ENCODE measurements around the gene CALHM5. TPM values are rescaled to one million over a fixed set of nuclear protein-coding genes. Genes with fewer than 3 reads are reported as not detected.

Gene CALHM5
- total RNA-seq, 3 donors from 2014 or later: 0.73 to 2.4 (median 1.6) TPM

DNA sequence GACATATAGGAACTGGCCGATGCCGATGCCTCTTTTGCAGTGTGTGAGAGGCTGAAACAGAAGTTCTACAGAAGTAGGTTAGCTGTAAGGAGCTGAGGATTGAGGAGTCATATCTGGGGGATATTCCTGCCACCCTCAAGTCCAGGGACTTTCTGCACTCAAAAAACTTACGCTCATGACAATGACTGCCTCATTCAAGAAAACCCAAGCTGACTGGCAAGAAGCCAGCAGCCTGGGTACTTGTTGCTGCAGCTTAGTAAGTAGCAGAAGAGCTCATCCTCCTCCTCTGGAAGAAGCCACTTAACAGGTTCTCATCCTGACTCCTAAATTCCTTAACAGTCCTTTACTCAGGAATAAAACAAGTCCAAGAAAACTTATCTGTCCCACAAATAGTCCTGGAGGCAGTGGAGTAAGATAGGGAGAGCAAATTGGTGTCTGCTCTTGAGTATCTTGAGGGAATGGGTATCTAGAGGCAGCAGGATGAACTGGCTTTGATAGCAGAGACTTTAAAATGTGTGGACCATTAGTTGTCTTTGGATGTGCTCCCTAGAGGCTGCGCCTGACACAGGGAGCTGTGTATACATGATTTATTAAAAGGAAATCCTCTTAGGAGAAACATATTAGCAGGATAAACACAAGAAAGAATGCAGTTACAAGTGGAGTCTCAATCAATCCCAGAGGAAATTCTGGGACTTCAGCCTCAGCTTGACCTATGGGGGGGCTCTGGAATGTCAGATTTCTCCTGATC is 7.4 kb downstream of the CALHM5 start:
- TF ChIP-seq CTCF (IDR thresholded peaks at IDR 0.05): no peak
- no peak for TF ChIP-seq POLR2A (IDR thresholded peaks at IDR 0.05)
- TF ChIP-seq POLR2AphosphoS5 (IDR thresholded peaks at IDR 0.05): no peak
- DNase-seq (ENCODE audit: low spot score in 2 of 2): no peak
- H3K4me1 ChIP-seq: no peaks in the 10 kb centered on the region
- no peaks in the 10 kb centered on the region for H3K27me3 ChIP-seq
- intact Hi-C loops (cut with DNase I; ENCODE audit: low total_unique reads): no loop called here
- H3K27ac ChIP-seq: no peak overlapping the region
- no peaks in the 10 kb centered on the region for H3K36me3 ChIP-seq
- H3K9me3 ChIP-seq: no peaks in the 10 kb centered on the region
- H3K4me3 ChIP-seq: no peak overlapping the region

GRCh38 chr6:116522896-116523295 is 11.5 kb downstream of the CALHM5 start:
- H3K4me1 ChIP-seq: no peaks in the 10 kb centered on the region
- no peaks in the 10 kb centered on the region for H3K9me3 ChIP-seq
- intact Hi-C loops (cut with DNase I; ENCODE audit: low total_unique reads): loop anchor here (1.0 to 10.0 kb wide), 2 partner anchors 8 to 1452 kb away; no protein-coding TSS in a partner anchor
- H3K4me3 ChIP-seq: no peak overlapping the region
- H3K27ac ChIP-seq: no peak overlapping the region
- no peaks in the 10 kb centered on the region for H3K36me3 ChIP-seq
- no peaks in the 10 kb centered on the region for H3K27me3 ChIP-seq
- TF ChIP-seq POLR2AphosphoS5 (IDR thresholded peaks at IDR 0.05): no peak
- no peak for TF ChIP-seq POLR2A (IDR thresholded peaks at IDR 0.05)
- TF ChIP-seq CTCF (IDR thresholded peaks at IDR 0.05): no peak
- no peak for DNase-seq (ENCODE audit: low spot score in 2 of 2)

GRCh38 chr6:116524236-116524635 is 12.8 kb downstream of the CALHM5 start:
- DNase-seq (ENCODE audit: low spot score in 2 of 2): no peak
- H3K27ac ChIP-seq: no peak overlapping the region
- no peaks in the 10 kb centered on the region for H3K9me3 ChIP-seq
- intact Hi-C loops (cut with DNase I; ENCODE audit: low total_unique reads): loop anchor here (10.0 kb wide), 1 partner anchor 1451 kb away; no protein-coding TSS in a partner anchor
- no peaks in the 10 kb centered on the region for H3K27me3 ChIP-seq
- TF ChIP-seq CTCF (IDR thresholded peaks at IDR 0.05): no peak
- no peak for TF ChIP-seq POLR2AphosphoS5 (IDR thresholded peaks at IDR 0.05)
- TF ChIP-seq POLR2A (IDR thresholded peaks at IDR 0.05): no peak
- no peaks in the 10 kb centered on the region for H3K36me3 ChIP-seq
- H3K4me1 ChIP-seq: no peaks in the 10 kb centered on the region
- H3K4me3 ChIP-seq: no peak overlapping the region

DNA sequence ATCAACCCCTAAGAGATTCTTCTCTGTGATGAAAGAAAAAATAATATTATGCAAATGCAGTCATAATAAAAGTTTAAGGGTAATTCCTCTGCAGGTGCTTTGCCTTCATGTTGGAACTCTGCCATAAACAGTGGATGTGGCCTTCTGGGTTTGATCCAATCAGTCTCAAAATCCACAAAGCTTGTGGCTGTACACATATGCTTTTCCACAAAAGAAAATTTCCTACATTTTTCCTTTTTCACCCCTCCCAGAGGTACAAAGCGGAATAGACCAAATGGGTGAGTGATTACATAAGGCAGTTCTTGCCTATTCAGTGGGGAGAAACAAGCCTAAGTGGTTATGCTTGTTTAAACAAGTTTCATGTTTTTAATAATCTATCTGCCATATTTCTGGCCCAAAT is 16.7 kb downstream of the CALHM5 start:
- H3K27ac ChIP-seq: no peak overlapping the region
- intact Hi-C loops (cut with DNase I; ENCODE audit: low total_unique reads): loop anchor here (10.0 kb wide), 1 partner anchor 1447 kb away; no protein-coding TSS in a partner anchor

More for the DNA sequence above, 16.7 kb downstream of the CALHM5 start:
- TF ChIP-seq POLR2AphosphoS5 (IDR thresholded peaks at IDR 0.05) (no peak), CTCF (IDR thresholded peaks at IDR 0.05) (no peak), POLR2A (IDR thresholded peaks at IDR 0.05) (no peak)
- DNase-seq (ENCODE audit: low spot score in 2 of 2): no peak
- Histone ChIP-seq H3K4me1 (no peaks in the 10 kb centered on the region), H3K27me3 (no peaks in the 10 kb centered on the region), H3K36me3 (no peaks in the 10 kb centered on the region), H3K9me3 (no peaks in the 10 kb centered on the region), H3K4me3 (no peak overlapping the region)
